Body of pancreas (tissue), 4 donors: ENCODE results near the gene SRP19.

Source experiments
- POLR2A ChIP-seq, 3 donors: fragments of 450-650 bp; IDR thresholded peaks; one replicate each; pipeline ENCODE4 v1.6.1; 2016; ENCODE audit warnings: antibody characterized with exemption in 3 of 3, mild to moderate bottlenecking in 2 of 3
- TF ChIP-seq, protein P1 (sequence below), 7 experiments: fragments of 450-650 bp in 4 of 7; fragments of 200-600 bp in 3 of 7; sonication (generic) in 3 of 7; IDR thresholded peaks; one replicate each; pipeline ENCODE4 v1.5.1; 2016 to 2019; ENCODE audit warnings: antibody characterized with exemption in 7 of 7

DNA sequence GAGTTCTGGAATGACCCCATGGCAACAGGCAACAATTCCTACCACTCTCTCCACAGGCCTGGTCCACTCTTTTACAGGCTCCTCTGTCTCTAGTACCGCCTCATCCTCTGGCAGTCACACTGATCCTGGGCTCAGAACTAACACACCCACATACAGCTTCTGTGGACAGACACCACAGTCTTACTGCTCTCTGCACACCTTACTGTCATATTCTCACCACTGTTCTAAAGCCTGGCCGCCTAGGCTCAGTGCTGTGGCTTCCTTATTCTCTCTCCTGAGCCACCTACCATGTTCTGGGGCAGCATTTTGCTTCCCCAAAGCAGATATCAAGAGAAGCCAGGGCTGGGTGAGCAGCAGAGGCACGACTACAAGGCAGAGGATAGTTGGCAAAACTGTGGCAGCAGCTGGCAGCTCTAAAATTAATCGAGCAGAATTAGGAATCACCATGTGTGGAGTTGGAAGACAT lies 46.1 kb downstream of the SRP19 start:
- TF ChIP-seq, protein P1, sequence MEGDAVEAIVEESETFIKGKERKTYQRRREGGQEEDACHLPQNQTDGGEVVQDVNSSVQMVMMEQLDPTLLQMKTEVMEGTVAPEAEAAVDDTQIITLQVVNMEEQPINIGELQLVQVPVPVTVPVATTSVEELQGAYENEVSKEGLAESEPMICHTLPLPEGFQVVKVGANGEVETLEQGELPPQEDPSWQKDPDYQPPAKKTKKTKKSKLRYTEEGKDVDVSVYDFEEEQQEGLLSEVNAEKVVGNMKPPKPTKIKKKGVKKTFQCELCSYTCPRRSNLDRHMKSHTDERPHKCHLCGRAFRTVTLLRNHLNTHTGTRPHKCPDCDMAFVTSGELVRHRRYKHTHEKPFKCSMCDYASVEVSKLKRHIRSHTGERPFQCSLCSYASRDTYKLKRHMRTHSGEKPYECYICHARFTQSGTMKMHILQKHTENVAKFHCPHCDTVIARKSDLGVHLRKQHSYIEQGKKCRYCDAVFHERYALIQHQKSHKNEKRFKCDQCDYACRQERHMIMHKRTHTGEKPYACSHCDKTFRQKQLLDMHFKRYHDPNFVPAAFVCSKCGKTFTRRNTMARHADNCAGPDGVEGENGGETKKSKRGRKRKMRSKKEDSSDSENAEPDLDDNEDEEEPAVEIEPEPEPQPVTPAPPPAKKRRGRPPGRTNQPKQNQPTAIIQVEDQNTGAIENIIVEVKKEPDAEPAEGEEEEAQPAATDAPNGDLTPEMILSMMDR (IDR thresholded peaks at IDR 0.05) = no peak
- TF ChIP-seq POLR2A (IDR thresholded peaks at IDR 0.05) = no peak
